Activated T-helper 17 cell treated with anti-CD3 and anti-CD28 coated beads, Interleukin-2, amount 50 U/mL, for 72 hours (primary cell): ENCODE measurements around the gene CIRBP. TPM values are rescaled to one million over a fixed set of nuclear protein-coding genes. Genes with fewer than 3 reads are reported as not detected.

Experiments used
- ATAC-seq: fragments of 150-1000 bp; cut with Tn5 transposase; replicated peaks from 2 replicates; pipeline ENCODE4 v1.10.0; 2021; ENCODE audit warnings: mild to moderate bottlenecking, moderate library complexity
- H3K27ac Mint-ChIP-seq: one replicate; pipeline ENCODE4 v1.8.0; 2022; ENCODE audit warnings: mixed read lengths
- H3K27me3 Mint-ChIP-seq: one replicate; pipeline ENCODE4 v1.8.0; 2022; ENCODE audit warnings: mixed read lengths
- H3K36me3 Mint-ChIP-seq: one replicate; pipeline ENCODE4 v1.8.0; 2022; ENCODE audit warnings: low read depth, mild to moderate bottlenecking, mixed read lengths
- H3K4me1 Mint-ChIP-seq: one replicate; pipeline ENCODE4 v1.8.0; 2022; ENCODE audit warnings: mixed read lengths
- H3K4me3 Mint-ChIP-seq: one replicate; pipeline ENCODE4 v1.8.0; 2022; ENCODE audit warnings: mild to moderate bottlenecking, mixed read lengths
- H3K9me3 Mint-ChIP-seq: one replicate; pipeline ENCODE4 v1.8.0; 2022; ENCODE audit warnings: mixed read lengths
- total RNA-seq, 2 donors: library from RNA; stranded (reverse); gene quantifications; one replicate each; pipeline ENCODE4 v1.2.3, GENCODE V29; 2022

The CIRBP gene
- total RNA-seq, 2 donors from 2014 or later: 150 to 172 TPM

- peak overlapping the region; percentile 19 for H3K4me3 Mint-ChIP-seq
- H3K27ac Mint-ChIP-seq: no peak overlapping the region
- no peak for ATAC-seq
- H3K27me3 Mint-ChIP-seq: peaks cover 5% of the 10 kb centered on the region
- H3K4me1 Mint-ChIP-seq: peaks cover 10% of the 10 kb centered on the region
- no peaks in the 10 kb centered on the region for H3K9me3 Mint-ChIP-seq
- peaks cover 6% of the 10 kb centered on the region for H3K36me3 Mint-ChIP-seq
These were observed 32.6 kb upstream of the CIRBP start for GRCh38 chr19:1236576-1236975.

GRCh38 chr19:1237027-1237659 lies 32.0 kb upstream of the CIRBP start:
- peaks cover 6% of the 10 kb centered on the region for H3K36me3 Mint-ChIP-seq

GRCh38 chr19:1237754-1238368 lies 31.3 kb upstream of the CIRBP start, which contains the start of gene CBARP:
CBARP (minus strand) TSS chr19:1238005; CDS start chr19:1236100, 1,905 bp downstream.
- Mint-ChIP-seq H3K36me3 (peaks cover 6% of the 10 kb centered on the region), H3K27ac (peak within 1 kb of the TSS; percentile 54), H3K27me3 (peaks cover 5% of the 10 kb centered on the region), H3K9me3 (no peaks in the 10 kb centered on the region), H3K4me1 (peaks cover 11% of the 10 kb centered on the region), H3K4me3 (peak within 1 kb of the TSS; percentile 79)
- ATAC-seq: no peak

More at GRCh38 chr19:1237027-1237659, 32.0 kb upstream of the CIRBP start:
- no peak overlapping the region for H3K27ac Mint-ChIP-seq
- peaks cover 11% of the 10 kb centered on the region for H3K4me1 Mint-ChIP-seq
- H3K4me3 Mint-ChIP-seq: no peak overlapping the region
- no peaks in the 10 kb centered on the region for H3K9me3 Mint-ChIP-seq
- ATAC-seq: no peak
- H3K27me3 Mint-ChIP-seq: peaks cover 5% of the 10 kb centered on the region

- Mint-ChIP-seq H3K27me3 (peaks cover 5% of the 10 kb centered on the region), H3K27ac (peak overlapping the region; percentile 54), H3K36me3 (peaks cover 6% of the 10 kb centered on the region), H3K9me3 (no peaks in the 10 kb centered on the region), H3K4me3 (peak overlapping the region; percentile 79), H3K4me1 (peaks cover 11% of the 10 kb centered on the region)
- ATAC-seq: no peak
These were observed 30.5 kb upstream of the CIRBP start for GRCh38 chr19:1238369-1239303.

GRCh38 chr19:1239420-1239795 lies 29.7 kb upstream of the CIRBP start:
- peaks cover 6% of the 10 kb centered on the region for H3K36me3 Mint-ChIP-seq
- H3K27me3 Mint-ChIP-seq: peaks cover 5% of the 10 kb centered on the region
- no peaks in the 10 kb centered on the region for H3K9me3 Mint-ChIP-seq
- peak overlapping the region; percentile 54 for H3K27ac Mint-ChIP-seq
- no peak for ATAC-seq
- peak overlapping the region; percentile 79 for H3K4me3 Mint-ChIP-seq
- peaks cover 11% of the 10 kb centered on the region for H3K4me1 Mint-ChIP-seq

- H3K27ac Mint-ChIP-seq: no peak overlapping the region
- peak overlapping the region; percentile 88 for H3K4me3 Mint-ChIP-seq
- ATAC-seq: peak; percentile 60
These were observed 29.1 kb upstream of the CIRBP start for GRCh38 chr19:1239796-1240737.

GRCh38 chr19:1240925-1241324 lies 28.2 kb upstream of the CIRBP start:
- peak overlapping the region; percentile 92 for H3K27ac Mint-ChIP-seq
- peak overlapping the region; percentile 88 for H3K4me3 Mint-ChIP-seq
- H3K36me3 Mint-ChIP-seq: peaks cover 6% of the 10 kb centered on the region
- peaks cover 5% of the 10 kb centered on the region for H3K27me3 Mint-ChIP-seq
- H3K9me3 Mint-ChIP-seq: no peaks in the 10 kb centered on the region
- peaks cover 11% of the 10 kb centered on the region for H3K4me1 Mint-ChIP-seq
- no peak for ATAC-seq

More at GRCh38 chr19:1239796-1240737, 29.1 kb upstream of the CIRBP start:
- Mint-ChIP-seq H3K36me3 (peaks cover 6% of the 10 kb centered on the region), H3K4me1 (peaks cover 11% of the 10 kb centered on the region), H3K27me3 (peaks cover 5% of the 10 kb centered on the region), H3K9me3 (no peaks in the 10 kb centered on the region)

GRCh38 chr19:1241417-1242095 lies 27.6 kb upstream of the CIRBP start, which contains the start of gene ATP5F1D:
ATP5F1D (plus strand) TSS chr19:1241751; CDS start chr19:1241851, 100 bp downstream.
- peaks cover 11% of the 10 kb centered on the region for H3K4me1 Mint-ChIP-seq
- ATAC-seq: peak; percentile 81
- peaks cover 6% of the 10 kb centered on the region for H3K36me3 Mint-ChIP-seq
- H3K9me3 Mint-ChIP-seq: no peaks in the 10 kb centered on the region
- H3K27me3 Mint-ChIP-seq: peaks cover 5% of the 10 kb centered on the region
- peak within 1 kb of the TSS; percentile 88 for H3K4me3 Mint-ChIP-seq
- peak within 1 kb of the TSS; percentile 92 for H3K27ac Mint-ChIP-seq

GRCh38 chr19:1243768-1244692 lies 25.1 kb upstream of the CIRBP start:
- H3K4me1 Mint-ChIP-seq: peaks cover 5% of the 10 kb centered on the region
- peak; percentile 35 for ATAC-seq
- H3K27ac Mint-ChIP-seq: no peak overlapping the region
- H3K36me3 Mint-ChIP-seq: no peaks in the 10 kb centered on the region
- no peaks in the 10 kb centered on the region for H3K27me3 Mint-ChIP-seq
- H3K9me3 Mint-ChIP-seq: no peaks in the 10 kb centered on the region
- peak overlapping the region; percentile 88 for H3K4me3 Mint-ChIP-seq

GRCh38 chr19:1244693-1245451 lies 24.3 kb upstream of the CIRBP start:
- H3K4me3 Mint-ChIP-seq: peak overlapping the region; percentile 58
- H3K36me3 Mint-ChIP-seq: peaks cover 5% of the 10 kb centered on the region
- peaks cover 5% of the 10 kb centered on the region for H3K4me1 Mint-ChIP-seq
- no peak overlapping the region for H3K27ac Mint-ChIP-seq
- no peaks in the 10 kb centered on the region for H3K9me3 Mint-ChIP-seq
- no peak for ATAC-seq
- no peaks in the 10 kb centered on the region for H3K27me3 Mint-ChIP-seq

- H3K27me3 Mint-ChIP-seq: no peaks in the 10 kb centered on the region
These were observed 23.5 kb upstream of the CIRBP start for GRCh38 chr19:1245494-1246264.

More at GRCh38 chr19:1245494-1246264, 23.5 kb upstream of the CIRBP start:
- no peak for ATAC-seq
- Mint-ChIP-seq H3K9me3 (no peaks in the 10 kb centered on the region), H3K4me3 (no peak overlapping the region), H3K27ac (no peak overlapping the region), H3K4me1 (peaks cover 5% of the 10 kb centered on the region), H3K36me3 (peaks cover 6% of the 10 kb centered on the region)
